H1 (cell line): ENCODE data around the gene CBFB. TPM values are rescaled to one million over a fixed set of nuclear protein-coding genes. Genes with fewer than 3 reads are reported as not detected.

ENCODE experiments used
- CTCF ChIA-PET: fragments of 300-600 bp; sonication (Branson Sonifier 250); formaldehyde crosslinking; loops from one replicate; lab custom pipeline; 2021; ENCODE audit not compliant: partially characterized antibody; lab: Charles Lee
- POLR2A ChIA-PET: fragments of 300-600 bp; sonication (Branson Sonifier 250); formaldehyde crosslinking; loops from one replicate; lab custom pipeline; 2021; ENCODE audit warnings: inconsistent platforms; ENCODE audit not compliant: partially characterized antibody; lab: Charles Lee
- DNase-seq, 2 experiments: peaks; one replicate each; pipeline versions ENCODE4 v3.0.0 to v3.0.0-alpha.2; 2010 to 2022; ENCODE audit warnings: low spot score in 2 of 2, low read depth in 1 of 2, mixed read lengths in 1 of 2
- FAIRE-seq: peaks from 2 replicates; lab custom pipeline; 2011; peaks lifted over from hg19 to GRCh38; lab: Jason Lieb, UNC
- H2AFZ ChIP-seq: 2 replicates; pipeline ENCODE4 v1.8.1; 2012; ENCODE audit warnings: low read length, inconsistent platforms
- H2AK5ac ChIP-seq: 2 replicates; pipeline ENCODE4 v1.6.1; 2013; ENCODE audit warnings: low read depth, low read length
- H2BK120ac ChIP-seq: replicated peaks from 2 replicates; pipeline ENCODE3; 2013; ENCODE audit warnings: low read depth, low read length, inconsistent platforms
- H2BK12ac ChIP-seq: 2 replicates; pipeline ENCODE4 v1.6.1; 2013; ENCODE audit warnings: low read depth, low read length
- H2BK15ac ChIP-seq: 2 replicates; pipeline ENCODE4 v1.6.1; 2013; ENCODE audit warnings: low read length
- H2BK20ac ChIP-seq: 2 replicates; pipeline ENCODE4 v1.6.1; 2013; ENCODE audit warnings: low read length
- H2BK5ac ChIP-seq: 2 replicates; pipeline ENCODE4 v1.6.1; 2013; ENCODE audit warnings: low read depth, low read length
- H3K14ac ChIP-seq: 2 replicates; pipeline ENCODE4 v1.6.1; 2013; ENCODE audit warnings: inconsistent platforms; ENCODE audit not compliant: insufficient read length
- H3K18ac ChIP-seq: 2 replicates; pipeline ENCODE4 v1.6.1; 2013; ENCODE audit warnings: low read length; ENCODE audit errors: extremely low read depth
- H3K23ac ChIP-seq: 2 replicates; pipeline ENCODE4 v1.6.1; 2013; ENCODE audit warnings: inconsistent platforms; ENCODE audit not compliant: insufficient read length
- H3K23me2 ChIP-seq: 2 replicates; pipeline ENCODE4 v1.6.1; 2013; ENCODE audit warnings: low read depth, low read length
- H3K27ac ChIP-seq: 2 replicates; pipeline ENCODE4 v1.6.1; 2011; ENCODE audit warnings: low read depth, low read length, inconsistent platforms
- H3K27me3 ChIP-seq, 4 experiments: replicated peaks in 1 of 4; 1 replicate in 1 of 4; 2 replicates in 3 of 4; pipeline versions ENCODE4 v1.6.1 to v1.8.1; 2011 to 2013; ENCODE audit warnings: low read length in 3 of 4, mild to moderate bottlenecking in 3 of 4, inconsistent platforms in 2 of 4, mixed read lengths in 2 of 4, moderate library complexity in 1 of 4; ENCODE audit not compliant: control insufficient read depth in 3 of 4, insufficient read depth in 3 of 4; ENCODE audit errors: extremely low read depth in 1 of 4
- H3K36me3 ChIP-seq, 4 experiments: 2 replicates each; pipeline versions ENCODE4 v1.6.1 to v1.8.1; 2011 to 2013; ENCODE audit warnings: mild to moderate bottlenecking in 4 of 4, low read length in 3 of 4, moderate library complexity in 2 of 4, control low read depth in 1 of 4, inconsistent platforms in 1 of 4; ENCODE audit not compliant: insufficient read depth in 4 of 4, control insufficient read depth in 2 of 4
- H3K4ac ChIP-seq: replicated peaks from 2 replicates; pipeline ENCODE3; 2013; ENCODE audit warnings: low read length, low read depth, mixed read lengths, inconsistent platforms; ENCODE audit not compliant: insufficient read length
- H3K4me1 ChIP-seq, 4 experiments: replicated peaks in 1 of 4; 1 replicate in 1 of 4; 2 replicates in 3 of 4; pipeline versions ENCODE4 v1.6.1 to v1.8.1; 2011 to 2013; ENCODE audit warnings: low read length in 3 of 4, inconsistent platforms in 2 of 4, mixed read lengths in 1 of 4; ENCODE audit not compliant: insufficient read depth in 4 of 4, control insufficient read depth in 3 of 4
- H3K4me2 ChIP-seq, 2 experiments: 2 replicates each; pipeline versions ENCODE4 v1.6.1 to v1.8.1; 2011 to 2013; ENCODE audit warnings: low read depth in 2 of 2, low read length in 2 of 2, control low read depth in 1 of 2, inconsistent platforms in 1 of 2, mild to moderate bottlenecking in 1 of 2; ENCODE audit not compliant: insufficient read depth in 1 of 2
- H3K4me3 ChIP-seq, 4 experiments: fragments of 200-600, 300-600 bp in 1 of 4; sonication (generic), shearing (Covaris generic), sonication (Bioruptor Twin) in 1 of 4; 2 replicates each; pipeline versions ENCODE4 v1.5.1 to v1.8.1; 2011 to 2016; ENCODE audit warnings: low read length in 4 of 4, low read depth in 3 of 4, control low read depth in 2 of 4, inconsistent platforms in 2 of 4, mild to moderate bottlenecking in 2 of 4, mixed read lengths in 1 of 4, moderate library complexity in 1 of 4; ENCODE audit not compliant: insufficient read depth in 2 of 4; ENCODE audit errors: extremely low read depth in 1 of 4
- H3K56ac ChIP-seq: replicated peaks from 2 replicates; pipeline ENCODE3; 2013; ENCODE audit warnings: low read depth, mild to moderate bottlenecking, mixed read lengths, low read length, inconsistent platforms; ENCODE audit not compliant: insufficient read length
- H3K79me1 ChIP-seq: 2 replicates; pipeline ENCODE4 v1.6.1; 2013; ENCODE audit warnings: low read depth, low read length, control low read depth
- H3K79me2 ChIP-seq, 2 experiments: 2 replicates each; pipeline versions ENCODE4 v1.6.1 to v1.8.1; 2012 to 2013; ENCODE audit warnings: low read length in 2 of 2, mild to moderate bottlenecking in 2 of 2, inconsistent platforms in 1 of 2; ENCODE audit not compliant: insufficient read depth in 2 of 2, control insufficient read depth in 1 of 2
- H3K9ac ChIP-seq, 4 experiments: replicated peaks in 1 of 4; 1 replicate in 1 of 4; 2 replicates in 3 of 4; pipeline versions ENCODE4 v1.6.1 to v1.8.1; 2011 to 2013; ENCODE audit warnings: low read depth in 3 of 4, low read length in 3 of 4, control low read depth in 2 of 4, mild to moderate bottlenecking in 2 of 4, moderate library complexity in 2 of 4, inconsistent platforms in 1 of 4; ENCODE audit errors: extremely low read depth in 1 of 4
- H3K9me3 ChIP-seq, 2 experiments: 2 replicates each; pipeline versions ENCODE4 v1.6.1 to v1.8.1; 2012 to 2013; ENCODE audit warnings: mild to moderate bottlenecking in 2 of 2, moderate library complexity in 2 of 2, control low read depth in 1 of 2, inconsistent platforms in 1 of 2, low read depth in 1 of 2, low read length in 1 of 2, mixed read lengths in 1 of 2; ENCODE audit not compliant: insufficient read depth in 2 of 2
- H4K20me1 ChIP-seq, 2 experiments: replicated peaks in 1 of 2; 2 replicates each; pipeline versions ENCODE3 to v1.8.1; 2011 to 2013; ENCODE audit warnings: inconsistent platforms in 2 of 2, low read length in 2 of 2, mild to moderate bottlenecking in 1 of 2; ENCODE audit not compliant: insufficient read depth in 2 of 2, control insufficient read depth in 1 of 2
- H4K5ac ChIP-seq: 2 replicates; pipeline ENCODE4 v1.6.1; 2013; ENCODE audit warnings: low read length, low read depth, mixed read lengths, inconsistent platforms; ENCODE audit not compliant: insufficient read length
- H4K8ac ChIP-seq: 2 replicates; pipeline ENCODE4 v1.8.0; 2013; ENCODE audit warnings: mild to moderate bottlenecking, moderate library complexity, low read length, inconsistent platforms; ENCODE audit not compliant: insufficient read depth; ENCODE audit errors: extremely low read depth
- H4K91ac ChIP-seq: replicated peaks from 2 replicates; pipeline ENCODE3; 2013; ENCODE audit warnings: low read length, mixed read lengths, inconsistent platforms; ENCODE audit not compliant: insufficient read length
- BACH1 ChIP-seq: IDR thresholded peaks from 2 replicates; pipeline ENCODE4 v1.6.1; 2012; ENCODE audit warnings: low read length, improper control_type of control experiment
- BCL11A ChIP-seq, 2 experiments: IDR thresholded peaks; one replicate each; pipeline ENCODE4 v1.6.1; 2011; ENCODE audit warnings: low read depth in 2 of 2, low read length in 2 of 2, mild to moderate bottlenecking in 2 of 2
- BRCA1 ChIP-seq: IDR thresholded peaks from 2 replicates; pipeline ENCODE4 v1.6.1; 2012; ENCODE audit warnings: low read depth, low read length, improper control_type of control experiment
- CBX8 ChIP-seq: fragments of 300-800, 300-1000 bp; sonication (generic); IDR thresholded peaks from 2 replicates; pipeline ENCODE4 v1.7.1; 2016; ENCODE audit warnings: low read depth, low read length, borderline replicate concordance
- CEBPB ChIP-seq: IDR thresholded peaks from 2 replicates; pipeline ENCODE4 v1.6.1; 2012; ENCODE audit warnings: low read depth, low read length
- CREB1 ChIP-seq: IDR thresholded peaks from 2 replicates; pipeline ENCODE4 v1.6.1; 2012; ENCODE audit warnings: inconsistent platforms
- FOSL1 ChIP-seq: IDR thresholded peaks from 2 replicates; pipeline ENCODE4 v1.6.1; 2011; ENCODE audit warnings: mild to moderate bottlenecking, low read depth, low read length, moderate library complexity; ENCODE audit not compliant: insufficient read depth
- GABPA ChIP-seq: IDR thresholded peaks from 2 replicates; pipeline ENCODE4 v1.6.1; 2011; ENCODE audit warnings: mild to moderate bottlenecking, low read length, moderate library complexity, borderline replicate concordance; ENCODE audit not compliant: insufficient read depth
- GTF2F1 ChIP-seq: IDR thresholded peaks from 2 replicates; pipeline ENCODE4 v1.6.1; 2012; ENCODE audit warnings: low read depth, low read length, improper control_type of control experiment, borderline replicate concordance
- POLR2AphosphoS5 ChIP-seq: IDR thresholded peaks from 2 replicates; pipeline ENCODE4 v1.6.1; 2011; ENCODE audit warnings: low read depth, low read length
- RAD21 ChIP-seq, 2 experiments: IDR thresholded peaks in 1 of 2; conservative IDR thresholded peaks in 1 of 2; 2 replicates each; pipeline ENCODE4 v1.6.1; 2011; ENCODE audit warnings: low read depth in 2 of 2, low read length in 2 of 2, improper control_type of control experiment in 1 of 2, inconsistent platforms in 1 of 2, mild to moderate bottlenecking in 1 of 2, moderate library complexity in 1 of 2
- SIRT6 ChIP-seq: IDR thresholded peaks from one replicate; pipeline ENCODE4 v1.7.1; 2012; ENCODE audit warnings: low read length, inconsistent platforms
- SUZ12 ChIP-seq: fragments of 200-600 bp; sonication (generic); IDR thresholded peaks from 2 replicates; pipeline ENCODE4 v1.6.1; 2012; ENCODE audit warnings: mild to moderate bottlenecking, inconsistent platforms, low read length, moderate library complexity, mixed read lengths
- TBP ChIP-seq: IDR thresholded peaks from 2 replicates; pipeline ENCODE4 v1.6.1; 2011; ENCODE audit warnings: low read depth, low read length, improper control_type of control experiment
- TEAD4 ChIP-seq: IDR thresholded peaks from 2 replicates; pipeline ENCODE4 v1.6.1; 2012; ENCODE audit warnings: low read depth, low read length, inconsistent platforms, mixed read lengths
- YY1 ChIP-seq: IDR thresholded peaks from 2 replicates; pipeline ENCODE4 v1.6.1; 2011; ENCODE audit warnings: low read depth, mild to moderate bottlenecking, low read length
- WGBS, 2 experiments: shearing (Covaris generic) in 1 of 2; methylation state at CpG; one replicate each; pipeline versions ENCODE4 v1.1.6 to v1.1.7; 2013 to 2015; ENCODE audit warnings: low lambda C conversion rate in 2 of 2, mixed read lengths in 2 of 2, inconsistent platforms in 1 of 2, low coverage in 1 of 2, missing lambda C conversion rate in 1 of 2; ENCODE audit not compliant: insufficient replicate concordance in 2 of 2, insufficient coverage in 1 of 2, insufficient read length in 1 of 2; ENCODE audit errors: extremely low coverage in 1 of 2, missing lambda C conversion rate in 1 of 2; 5-methylcytosine and 5-hydroxymethylcytosine counted together
- polyA plus RNA-seq, 7 experiments: library from polyadenylated mRNA; depleted of rRNA in 3 of 7; stranded (reverse) in 5 of 7; unstranded in 2 of 7; fragments of >200 nt in 5 of 7; fragments of 200-250 nt in 2 of 7; gene quantifications; 1 replicate in 5 of 7; 2 replicates in 1 of 7; 4 replicates in 1 of 7; pipeline versions ENCODE4 v1.2.1 to v1.2.3, GENCODE V29; 2011 to 2013; ENCODE audit warnings: missing spikeins in 2 of 7, mixed read lengths in 2 of 7
- total RNA-seq: library from RNA; stranded (reverse); fragmentation: NEBNext Ultra II Directional; extraction: Animal tissue kit (Norgen Biotek cat#: 25700); gene quantifications from 2 replicates; pipeline ENCODE4 v1.2.1, GENCODE V29; 2021

The CBFB gene
- total and polyA plus RNA-seq, 2 of the 8 experiments (the other 6 are each of a cell fraction or from before 2014, with no cell fraction given), result 11.5 to 31.6 TPM

DNA sequence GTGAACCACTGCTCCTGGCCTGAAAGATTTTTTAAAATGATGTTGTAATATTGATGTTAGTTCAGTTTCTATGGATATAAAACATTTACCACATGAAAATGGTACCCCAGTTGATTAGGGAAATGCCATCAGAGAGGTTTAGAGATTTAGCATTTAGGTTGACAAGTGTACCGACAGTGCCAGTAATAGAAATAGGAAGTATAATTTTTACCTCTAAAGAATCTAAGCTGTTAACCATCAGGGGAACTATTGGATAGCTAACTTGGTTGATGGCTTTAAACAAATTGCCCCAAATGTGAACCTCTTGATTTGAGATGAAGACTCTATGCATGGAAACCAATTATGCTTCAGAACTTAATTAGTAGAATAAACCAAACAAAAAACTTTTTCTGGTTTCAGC is 6.4 kb downstream of the CBFB start:
- Histone ChIP-seq H3K27ac (no peak overlapping the region), H3K4me2 (no peak overlapping the region), H3K9ac (no peak overlapping the region), H3K79me2 (peaks cover 0 to 41% of the 10 kb centered on the region in 2 experiments; a peak in 2 of 4 replicates), H3K4ac (no peak overlapping the region), H4K8ac (no peak overlapping the region), H2BK5ac (no peak overlapping the region), H3K36me3 (no peaks in the 10 kb centered on the region; a peak in 1 of 8 replicates), H2BK12ac (no peak overlapping the region), H2BK20ac (no peak overlapping the region), H2AK5ac (no peak overlapping the region), H3K18ac (no peak overlapping the region), H2BK15ac (no peak overlapping the region), H3K23me2 (no peaks in the 10 kb centered on the region), H2BK120ac (no peak overlapping the region), H3K79me1 (no peaks in the 10 kb centered on the region; the same call in 1 of the 2 replicates), H3K27me3 (0 out of 7 replicates have a peak, but pooled peaks cover 0 to under 1% (median 0%) of the 10 kb centered on the region in 4 experiments), H3K14ac (no peak overlapping the region), H3K9me3 (no peaks in the 10 kb centered on the region), H2AFZ (no peak overlapping the region), H4K20me1 (peaks cover 0 to 3% of the 10 kb centered on the region in 2 experiments), H3K23ac (no peak overlapping the region), H3K4me1 (no peaks in the 10 kb centered on the region; a peak in 1 of 7 replicates), H4K91ac (no peak overlapping the region), H4K5ac (no peak overlapping the region), H3K4me3 (no peak overlapping the region), H3K56ac (no peak overlapping the region)
- POLR2A ChIA-PET, result no interaction called here
- DNase-seq, result no peak
- 89% methylated on average over 1 of the region's 1 CpG; no CpG with 5 or more reads in 1 of the 2 experiments for WGBS, 2 experiments
- FAIRE-seq, result no peak
- CTCF ChIA-PET, result interaction anchor here (0.6 to 1.3 kb wide), 5 partner anchors 8 to 76 kb away, joined by 3 to 5 read pairs (median 3); no protein-coding TSS in a partner anchor
- TF ChIP-seq GTF2F1 (no peak), CREB1 (no peak), BACH1 (no peak), GABPA (no peak), CEBPB (no peak), BCL11A (IDR thresholded peaks at IDR 0.05; ENCODE audit: low read depth in 2 of 2, low read length in 2 of 2) (no peak), SIRT6 (no peak), TBP (no peak), FOSL1 (no peak), SUZ12 (no peak), TEAD4 (no peak), BRCA1 (no peak), RAD21 (IDR thresholded peaks at IDR 0.05 in 1 of 2, conservative IDR thresholded peaks at IDR 0.05 in 1 of 2; ENCODE audit: low read depth in 2 of 2, low read length in 2 of 2) (no peak), CBX8 (no peak), POLR2AphosphoS5 (no peak), YY1 (no peak)
